Stimulated activated CD4-positive, alpha-beta T cell treated with anti-CD3 and anti-CD28 coated beads, Interleukin-2, amount 100 ng/mL, for 4 hours (primary cell): Measurements from ENCODE around the gene ACBD6.

Experiments
- DNase-seq: peaks from one replicate; pipeline ENCODE4 v3.0.0-alpha.2; 2020; ENCODE audit warnings: low read depth

The ACBD6 gene

GRCh38 chr1:180270530-180271271 lies 231.7 kb downstream of the ACBD6 start:
- DNase-seq: no peak

GRCh38 chr1:180269645-180270529 lies 232.5 kb downstream of the ACBD6 start:
- no peak for DNase-seq

GRCh38 chr1:180268556-180269075 lies 233.8 kb downstream of the ACBD6 start:
- no peak for DNase-seq

GRCh38 chr1:180267761-180268555 lies 234.4 kb downstream of the ACBD6 start:
- no peak for DNase-seq

GRCh38 chr1:180267211-180267561 lies 235.2 kb downstream of the ACBD6 start:
- no peak for DNase-seq

GRCh38 chr1:180266275-180267210 lies 235.8 kb downstream of the ACBD6 start:
- no peak for DNase-seq

GRCh38 chr1:180265871-180266270 lies 236.5 kb downstream of the ACBD6 start:
- no peak for DNase-seq

GRCh38 chr1:180265201-180265600 lies 237.2 kb downstream of the ACBD6 start:
- no peak for DNase-seq

- no peak for DNase-seq
Measured at GRCh38 chr1:180264595-180264994, 237.8 kb downstream of the ACBD6 start.

- DNase-seq: no peak
Measured at GRCh38 chr1:180262628-180263488, 239.5 kb downstream of the ACBD6 start.

- DNase-seq: no peak
Measured at GRCh38 chr1:180261524-180262155, 240.7 kb downstream of the ACBD6 start.

- no peak for DNase-seq
Measured at GRCh38 chr1:180261030-180261429, 241.3 kb downstream of the ACBD6 start.

- no peak for DNase-seq
Measured at GRCh38 chr1:180260541-180260940, 241.8 kb downstream of the ACBD6 start.

GRCh38 chr1:180259431-180260338 lies 242.7 kb downstream of the ACBD6 start:
- DNase-seq: no peak

GRCh38 chr1:180258935-180259334 lies 243.4 kb downstream of the ACBD6 start:
- no peak for DNase-seq

- no peak for DNase-seq
Measured at GRCh38 chr1:180258290-180258689, 244.1 kb downstream of the ACBD6 start.

GRCh38 chr1:180257486-180257885 lies 244.9 kb downstream of the ACBD6 start:
- no peak for DNase-seq

GRCh38 chr1:180257028-180257386 lies 245.4 kb downstream of the ACBD6 start:
- DNase-seq: no peak
